ENCODE measurements around the gene SKOR1.
A peak's percentile ranks its signal among the peaks of the same experiment; 100 is the strongest.

The SKOR1 gene

GRCh38 chr15:67832897-67833709 lies 7.8 kb downstream of the SKOR1 start:
- DNase-seq, result peak; percentile 43

DNA sequence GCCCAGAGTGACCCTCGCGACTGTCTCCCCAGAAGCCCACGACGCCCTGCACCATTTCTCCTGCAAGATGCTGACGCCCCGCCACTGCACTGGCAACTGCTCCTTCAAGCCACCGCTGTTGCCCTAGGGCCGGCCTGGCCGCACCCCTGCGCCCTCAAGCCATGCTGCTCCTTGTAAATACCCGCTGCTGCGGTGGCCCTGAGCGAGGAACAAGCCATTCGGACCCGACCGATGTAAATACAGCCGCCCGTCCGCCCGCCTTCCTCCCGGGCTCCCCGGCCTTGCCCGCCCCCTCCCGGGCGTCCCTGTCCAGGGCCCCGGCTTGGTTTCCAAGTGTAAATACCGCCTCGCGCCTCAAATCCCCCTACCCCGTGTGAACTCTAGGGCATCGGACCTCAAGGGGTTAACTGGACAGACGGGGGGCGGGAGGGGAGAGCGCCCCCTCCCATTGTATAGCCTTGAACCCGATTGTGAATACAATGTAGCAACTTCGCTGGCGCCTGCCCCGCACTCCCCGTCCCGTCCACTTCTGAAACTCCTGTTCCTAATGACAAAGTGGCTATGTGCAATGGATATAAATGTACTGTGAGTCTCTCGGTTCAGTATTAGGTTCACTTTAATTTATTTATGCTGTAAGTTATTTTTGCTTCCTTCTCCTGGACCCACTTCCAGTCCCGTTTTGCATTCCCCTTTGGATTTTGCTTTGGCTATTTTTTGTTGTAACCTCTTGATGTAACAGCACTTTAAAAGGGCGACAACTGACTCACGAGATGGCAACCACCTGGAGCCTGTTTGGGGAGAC lies 8.6 kb downstream of the SKOR1 start:
- peak; percentile 75 for DNase-seq

- peak; percentile 55 for DNase-seq
These were observed 9.4 kb downstream of the SKOR1 start for GRCh38 chr15:67834581-67835296.

DNA sequence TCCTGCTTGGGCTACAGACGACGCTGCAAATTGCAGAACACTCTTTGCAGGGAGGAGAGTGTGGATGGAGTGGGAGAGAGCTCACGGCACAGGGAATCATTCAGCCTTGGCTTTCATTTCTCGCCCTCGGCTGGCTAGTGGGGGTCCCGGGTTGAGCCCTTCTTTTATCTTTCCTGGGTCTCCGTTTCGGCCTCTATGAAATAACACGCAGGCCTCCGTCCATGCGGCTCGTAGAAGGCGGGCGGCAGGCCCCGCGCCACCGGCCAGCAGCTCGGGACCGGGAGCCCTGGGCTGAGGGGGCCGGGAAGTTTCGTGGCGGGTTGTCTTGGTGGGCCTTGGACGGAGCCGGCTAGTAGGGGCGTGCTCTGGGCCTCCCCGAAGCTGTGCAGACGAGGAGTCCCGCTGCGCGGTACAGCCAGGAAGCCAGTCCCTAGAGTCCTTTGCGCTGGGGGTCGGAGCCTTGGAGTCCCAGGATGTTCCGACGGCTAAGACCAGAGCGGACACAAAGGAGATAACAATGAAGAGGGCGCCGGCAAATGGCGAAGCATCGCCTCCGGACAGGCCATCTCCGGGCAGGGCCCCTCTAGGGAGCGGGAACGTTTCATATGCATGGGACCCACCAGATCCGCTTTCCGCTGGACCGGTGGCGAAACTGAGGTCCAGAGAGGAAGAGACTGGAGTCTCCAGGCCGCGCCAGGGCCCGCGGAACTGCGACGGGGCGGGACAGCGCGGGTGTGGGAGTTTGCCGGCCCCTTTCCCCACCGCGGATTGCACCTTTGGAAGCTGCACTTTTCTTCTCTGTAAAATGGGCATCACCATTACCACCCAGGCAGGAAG lies 10.2 kb downstream of the SKOR1 start:
- DNase-seq, result peak; percentile 57

DNA sequence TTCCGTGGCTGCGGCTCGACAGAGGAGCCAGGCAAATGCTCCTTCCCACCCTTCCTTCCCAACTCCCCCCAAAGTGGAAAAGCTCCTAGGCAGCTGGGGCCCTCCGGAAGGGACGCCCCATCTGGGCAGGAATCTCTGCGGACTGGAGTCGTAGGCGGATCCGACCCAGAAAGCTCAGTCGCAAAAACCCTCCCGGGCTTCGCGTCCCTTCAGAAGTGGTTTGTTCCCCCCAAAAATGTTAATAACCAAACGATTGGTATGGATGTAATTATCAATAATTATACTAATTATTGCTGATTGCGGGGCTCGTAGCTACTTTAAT lies 10.8 kb downstream of the SKOR1 start:
- peak; percentile 58 for DNase-seq

- DNase-seq, result peak; percentile 63
These were observed 11.2 kb downstream of the SKOR1 start for GRCh38 chr15:67836477-67836876.

DNA sequence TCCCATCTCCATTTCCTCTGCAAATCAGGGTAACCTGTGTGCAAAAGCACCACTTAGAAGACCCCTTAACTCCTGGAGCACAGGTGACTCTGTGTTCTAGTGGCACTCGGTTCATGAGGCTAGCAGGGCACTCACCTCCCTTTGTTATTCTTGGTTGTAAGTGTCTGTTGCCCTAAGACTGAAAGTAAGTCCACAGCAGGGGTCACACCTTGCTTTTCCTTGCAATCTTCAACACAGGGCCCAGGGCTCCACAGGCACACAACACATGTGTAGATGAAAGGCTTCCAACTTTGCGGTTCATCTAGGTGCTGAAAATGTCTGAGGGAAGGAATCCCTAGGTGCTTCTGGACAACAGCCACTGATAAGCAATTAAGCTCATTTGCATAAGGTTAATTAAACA lies 11.6 kb downstream of the SKOR1 start:
- no peak for DNase-seq

- peak; percentile 85 for DNase-seq
These were observed 13.6 kb downstream of the SKOR1 start for GRCh38 chr15:67838789-67839332.

- peak; percentile 76 for DNase-seq
These were observed 14.2 kb downstream of the SKOR1 start for GRCh38 chr15:67839499-67839928.

DNA sequence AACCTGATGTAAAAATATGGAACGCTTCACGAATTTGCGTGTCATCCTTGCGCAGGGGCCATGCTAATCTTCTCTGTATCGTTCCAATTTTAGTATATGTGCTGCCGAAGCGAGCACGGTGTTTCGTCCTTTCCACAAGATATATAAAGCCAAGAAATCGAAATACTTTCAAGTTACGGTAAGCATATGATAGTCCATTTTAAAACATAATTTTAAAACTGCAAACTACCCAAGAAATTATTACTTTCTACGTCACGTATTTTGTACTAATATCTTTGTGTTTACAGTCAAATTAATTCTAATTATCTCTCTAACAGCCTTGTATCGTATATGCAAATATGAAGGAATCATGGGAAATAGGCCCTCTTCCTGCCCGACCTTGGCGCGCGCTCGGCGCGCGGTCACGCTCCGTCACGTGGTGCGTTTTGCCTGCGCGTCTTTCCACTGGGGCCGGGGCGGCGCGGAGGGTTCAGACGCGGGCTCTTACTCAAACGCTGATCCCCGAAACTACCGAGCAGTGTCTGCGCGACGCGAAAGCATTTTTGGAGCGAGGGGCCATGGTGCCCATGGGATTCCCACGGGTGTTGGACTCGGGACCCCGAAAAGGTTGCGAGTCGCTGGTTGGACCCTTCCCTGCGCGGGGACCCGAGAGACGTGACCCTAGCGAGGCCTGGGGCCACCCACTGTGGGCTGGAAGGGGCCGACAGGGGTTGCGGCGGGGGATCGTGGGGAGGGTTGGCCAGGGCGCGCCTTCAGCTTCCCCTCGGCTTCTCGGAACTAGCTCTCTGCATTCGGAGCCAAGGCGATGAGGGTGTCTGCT lies 14.8 kb downstream of the SKOR1 start, which contains the start of gene RNU6-1:
TSS of gene RNU6-1 (minus strand) at position 117 of the 820 bp plus-strand sequence.
- DNase-seq, result peak; percentile 94

DNA sequence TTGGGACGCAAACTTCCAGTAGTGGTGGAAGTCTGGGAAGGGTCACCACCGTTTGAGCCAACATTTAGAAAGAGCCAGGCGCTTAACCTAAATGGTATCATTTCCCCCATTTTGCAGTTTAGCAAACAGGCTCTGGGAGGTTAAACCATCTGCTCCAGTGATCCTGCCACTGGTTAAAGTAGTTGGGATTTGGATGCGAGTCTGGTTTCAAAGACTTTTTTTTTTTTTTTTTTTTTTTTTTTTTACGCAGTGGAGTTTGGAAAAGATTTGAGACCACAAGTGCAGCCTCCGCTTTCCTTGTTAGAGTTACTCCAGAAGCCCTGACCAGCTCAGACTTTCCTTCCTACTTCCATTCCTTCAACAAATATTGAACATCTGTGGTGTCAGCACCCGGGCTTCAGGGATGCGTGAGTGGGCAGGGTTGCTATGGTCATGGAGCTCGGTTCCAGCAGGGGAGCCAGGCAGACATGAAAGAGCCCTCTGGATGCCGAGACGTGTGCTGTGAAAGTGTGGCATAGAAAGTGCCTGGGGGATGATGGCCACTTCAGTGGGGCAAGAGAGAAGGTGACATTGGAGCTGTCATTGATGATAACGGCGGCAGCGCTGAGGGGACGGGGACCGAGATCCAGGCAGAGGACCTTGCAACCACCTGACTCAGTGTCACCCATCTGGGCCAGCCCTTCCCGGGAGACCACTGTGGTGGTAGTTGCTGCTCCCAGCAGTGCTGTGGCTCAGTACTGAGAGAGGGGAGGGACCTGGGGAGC lies 15.6 kb downstream of the SKOR1 start:
- DNase-seq, result peak; percentile 71

DNA sequence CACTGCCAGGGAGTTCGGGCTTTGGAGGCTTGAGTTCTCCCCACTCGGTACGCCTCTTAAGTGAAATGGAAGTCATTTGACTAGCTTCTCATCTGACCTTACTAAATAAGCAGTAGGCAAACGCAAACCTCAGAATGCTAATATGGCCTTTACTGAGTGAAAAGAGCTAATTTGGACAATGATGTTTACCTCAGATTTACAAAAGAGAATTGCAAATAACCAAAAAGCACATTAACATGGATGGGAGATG lies 16.1 kb downstream of the SKOR1 start:
- DNase-seq, result peak; percentile 40

GRCh38 chr15:67843092-67843501 lies 17.8 kb downstream of the SKOR1 start:
- DNase-seq, result no peak

DNA sequence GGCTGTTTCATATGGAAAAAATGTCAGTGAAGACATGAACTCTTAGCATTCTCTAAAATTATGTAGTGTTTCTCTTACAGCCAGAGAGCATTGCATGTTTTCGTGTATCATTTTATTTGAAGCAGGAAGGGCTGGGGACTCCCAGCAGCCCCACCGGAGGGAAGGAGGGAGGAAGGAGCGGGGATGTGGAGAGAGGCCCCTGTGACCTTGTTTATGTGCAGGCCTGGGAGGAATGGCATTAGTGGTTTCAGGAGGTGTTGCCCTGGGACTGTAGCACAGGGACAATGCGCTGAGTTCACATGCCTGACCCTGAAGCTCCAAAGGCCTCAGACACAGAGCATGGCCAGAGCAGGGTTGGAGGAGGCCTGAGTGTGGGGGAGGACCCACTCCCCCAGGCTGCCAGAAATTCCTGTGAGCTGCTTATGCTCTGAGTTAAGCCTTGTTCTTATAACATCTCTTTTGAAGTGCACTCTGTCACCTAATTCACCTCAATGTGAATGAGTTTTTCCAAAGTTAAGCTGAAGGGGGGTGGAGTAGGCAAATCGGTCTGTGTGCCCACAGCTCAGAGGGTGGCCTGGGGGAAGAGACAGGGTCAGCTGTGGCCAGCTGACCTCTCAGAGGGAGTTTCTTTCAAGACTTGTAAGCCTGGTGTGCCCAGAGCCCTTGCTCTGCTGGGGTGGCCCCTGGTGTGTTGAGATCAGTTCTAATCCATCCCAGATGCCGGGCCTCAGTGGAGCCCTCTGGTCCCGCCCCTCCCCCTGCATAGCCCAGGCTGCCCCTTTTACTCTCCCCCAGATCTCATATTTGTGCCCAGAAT lies 18.5 kb downstream of the SKOR1 start:
- DNase-seq, result no peak

DNA sequence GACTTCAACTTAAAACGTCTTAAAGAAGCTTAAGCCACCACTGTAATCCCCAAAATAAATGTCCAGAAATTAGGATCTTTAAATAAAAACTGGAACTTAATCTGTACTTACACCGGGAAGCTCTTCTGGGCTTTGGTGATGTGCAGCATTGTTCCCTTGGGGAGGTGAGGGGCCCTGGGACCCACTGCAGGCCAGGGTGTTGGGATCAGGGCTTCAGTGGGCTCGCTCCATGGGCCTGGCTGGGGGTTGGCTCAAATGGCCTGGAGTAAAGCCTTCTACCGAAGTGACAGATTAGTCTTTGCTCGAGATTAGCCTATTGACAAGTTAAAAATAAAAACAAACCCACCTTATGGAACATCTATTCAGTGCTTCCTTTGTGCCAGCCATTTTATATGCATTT lies 20.7 kb downstream of the SKOR1 start:
- no peak for DNase-seq

GRCh38 chr15:67849538-67849937 lies 24.2 kb downstream of the SKOR1 start:
- DNase-seq, result no peak

GRCh38 chr15:67850336-67850735 lies 25.0 kb downstream of the SKOR1 start:
- no peak for DNase-seq

DNA sequence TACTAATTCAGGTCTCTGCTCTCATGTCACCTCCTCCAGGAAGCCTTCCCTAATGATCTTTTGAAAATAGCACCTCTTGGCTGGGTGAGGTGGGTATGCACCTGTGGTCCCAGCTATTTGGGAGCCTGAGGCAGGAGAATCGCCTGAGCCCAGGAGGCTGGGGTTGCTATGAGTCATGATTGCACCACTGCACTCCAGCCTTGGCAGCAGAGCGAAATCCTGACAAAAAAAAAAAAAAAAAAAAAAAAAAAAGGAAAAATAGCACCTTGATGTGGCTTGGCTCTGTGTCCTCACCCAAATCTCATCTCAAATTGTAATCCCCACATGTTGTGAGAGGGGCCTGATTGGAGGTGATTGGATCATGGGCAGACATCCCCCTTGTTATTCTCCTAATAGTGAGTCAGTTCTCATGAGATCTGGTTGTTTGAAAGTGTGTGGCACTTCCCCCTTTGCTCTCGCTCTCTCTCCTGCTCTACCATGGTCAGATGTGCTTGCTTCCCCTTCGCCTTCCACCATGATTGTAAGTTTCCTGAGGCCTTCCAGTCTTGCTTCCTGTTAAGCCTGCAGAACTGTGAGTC lies 25.8 kb downstream of the SKOR1 start:
- DNase-seq, result peak; percentile 31

GRCh38 chr15:67852418-67852817 lies 27.1 kb downstream of the SKOR1 start:
- no peak for DNase-seq

DNA sequence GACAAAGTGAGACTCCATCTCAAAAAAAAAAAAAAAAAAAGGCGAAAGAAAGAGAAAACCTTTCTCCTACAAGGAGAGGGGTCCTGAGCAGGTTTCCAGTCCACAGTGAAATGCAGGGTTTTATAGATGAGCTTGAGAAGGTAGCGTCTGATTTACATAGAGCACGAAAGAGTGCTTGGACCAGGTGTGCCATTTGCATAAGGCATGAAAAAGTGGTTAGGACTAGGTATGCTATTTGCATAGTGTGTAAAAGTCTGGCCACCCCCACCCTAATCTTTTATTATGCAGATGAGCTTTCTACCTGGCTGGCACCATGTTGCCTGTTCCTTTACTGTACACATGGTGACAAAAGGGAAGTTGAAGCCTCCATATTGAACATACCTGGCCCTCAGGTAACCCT lies 28.1 kb downstream of the SKOR1 start:
- DNase-seq, result no peak
